OCI-LY1 (cell line): Measurements from ENCODE around the gene LIN28A.

Source experiments
- H2AFZ ChIP-seq: fragments of 200-600 bp; sonication (generic), shearing (Covaris generic); 2 replicates; pipeline ENCODE4 v1.6.0; 2014; ENCODE audit warnings: antibody characterized with exemption, mild to moderate bottlenecking, low read length
- H3F3A ChIP-seq: fragments of 200-600 bp; sonication (generic), shearing (Covaris generic); 2 replicates; pipeline ENCODE4 v1.6.0; 2014; ENCODE audit warnings: mild to moderate bottlenecking, antibody characterized with exemption, low read length, moderate library complexity; ENCODE audit not compliant: insufficient read depth
- H3K27ac ChIP-seq: fragments of 200-600 bp; sonication (generic); 2 replicates; pipeline ENCODE4 v1.5.1; 2014; ENCODE audit warnings: low read length, mixed run types, mild to moderate bottlenecking, low read depth; ENCODE audit not compliant: poor library complexity, severe bottlenecking
- H3K27me3 ChIP-seq: fragments of 200-600 bp; sonication (generic); 2 replicates; pipeline ENCODE4 v1.6.0; 2014; ENCODE audit warnings: antibody characterized with exemption, mild to moderate bottlenecking, low read length, moderate library complexity; ENCODE audit not compliant: insufficient read depth
- H3K36me3 ChIP-seq: fragments of 200-600 bp; sonication (generic); 2 replicates; pipeline ENCODE4 v1.6.1; 2014; ENCODE audit warnings: mild to moderate bottlenecking, antibody characterized with exemption, low read length, moderate library complexity, mixed read lengths; ENCODE audit not compliant: insufficient read depth
- H3K4me1 ChIP-seq: fragments of 200-600 bp; sonication (generic); 2 replicates; pipeline ENCODE4 v1.5.1; 2014; ENCODE audit warnings: mild to moderate bottlenecking, low read length, moderate library complexity; ENCODE audit not compliant: insufficient read depth, severe bottlenecking
- H3K4me2 ChIP-seq: fragments of 200-600 bp; sonication (generic), shearing (Covaris generic); 2 replicates; pipeline ENCODE4 v1.6.1; 2014; ENCODE audit warnings: low read length
- H3K4me3 ChIP-seq: fragments of 200-600 bp; sonication (generic); 2 replicates; pipeline ENCODE4 v1.5.1; 2014; ENCODE audit warnings: low read length, low read depth, mild to moderate bottlenecking, mixed read lengths; ENCODE audit not compliant: poor library complexity, severe bottlenecking
- H3K79me2 ChIP-seq: fragments of 200-600 bp; shearing (Covaris generic); 2 replicates; pipeline ENCODE4 v1.6.1; 2016; ENCODE audit warnings: mixed run types, low read length, mixed read lengths; ENCODE audit not compliant: insufficient read depth
- H3K9ac ChIP-seq: fragments of 200-600 bp; sonication (generic), shearing (Covaris generic); 2 replicates; pipeline ENCODE4 v1.6.1; 2014; ENCODE audit warnings: mild to moderate bottlenecking, low read length, mixed read lengths
- H3K9me2 ChIP-seq: fragments of 200-600 bp; sonication (generic), shearing (Covaris generic); 2 replicates; pipeline ENCODE4 v1.6.1; 2014; ENCODE audit warnings: low read depth, mild to moderate bottlenecking, low read length, mixed read lengths
- H3K9me3 ChIP-seq: fragments of 200-600 bp; shearing (Covaris generic); 2 replicates; pipeline ENCODE4 v1.6.1; 2014; ENCODE audit warnings: low read length, mixed read lengths
- H4K20me1 ChIP-seq: fragments of 200-600 bp; sonication (generic), shearing (Covaris generic); 2 replicates; pipeline ENCODE4 v1.6.0; 2016; ENCODE audit warnings: mild to moderate bottlenecking, low read length; ENCODE audit not compliant: insufficient read depth
- EZH2 ChIP-seq: fragments of 200-600 bp; sonication (generic), shearing (Covaris generic); IDR thresholded peaks from 2 replicates; pipeline ENCODE4 v1.8.0; 2017; ENCODE audit warnings: borderline replicate concordance, mixed run types, mild to moderate bottlenecking, antibody characterized with exemption, low read length, moderate library complexity, mixed read lengths
- TF ChIP-seq, protein P1 (sequence below): fragments of 200-600 bp; sonication (generic), shearing (Covaris generic); IDR thresholded peaks from 2 replicates; pipeline ENCODE4 v1.5.1; 2017; ENCODE audit warnings: mild to moderate bottlenecking, antibody characterized with exemption, low read length, moderate library complexity, mixed read lengths

LIN28A gene

GRCh38 chr1:26413031-26413430 is 2.4 kb downstream of the LIN28A start:
- TF ChIP-seq, protein P1, sequence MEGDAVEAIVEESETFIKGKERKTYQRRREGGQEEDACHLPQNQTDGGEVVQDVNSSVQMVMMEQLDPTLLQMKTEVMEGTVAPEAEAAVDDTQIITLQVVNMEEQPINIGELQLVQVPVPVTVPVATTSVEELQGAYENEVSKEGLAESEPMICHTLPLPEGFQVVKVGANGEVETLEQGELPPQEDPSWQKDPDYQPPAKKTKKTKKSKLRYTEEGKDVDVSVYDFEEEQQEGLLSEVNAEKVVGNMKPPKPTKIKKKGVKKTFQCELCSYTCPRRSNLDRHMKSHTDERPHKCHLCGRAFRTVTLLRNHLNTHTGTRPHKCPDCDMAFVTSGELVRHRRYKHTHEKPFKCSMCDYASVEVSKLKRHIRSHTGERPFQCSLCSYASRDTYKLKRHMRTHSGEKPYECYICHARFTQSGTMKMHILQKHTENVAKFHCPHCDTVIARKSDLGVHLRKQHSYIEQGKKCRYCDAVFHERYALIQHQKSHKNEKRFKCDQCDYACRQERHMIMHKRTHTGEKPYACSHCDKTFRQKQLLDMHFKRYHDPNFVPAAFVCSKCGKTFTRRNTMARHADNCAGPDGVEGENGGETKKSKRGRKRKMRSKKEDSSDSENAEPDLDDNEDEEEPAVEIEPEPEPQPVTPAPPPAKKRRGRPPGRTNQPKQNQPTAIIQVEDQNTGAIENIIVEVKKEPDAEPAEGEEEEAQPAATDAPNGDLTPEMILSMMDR = no peak
- no peak for TF ChIP-seq EZH2
- H2AFZ ChIP-seq = no peak overlapping the region
- H3F3A ChIP-seq = no peaks in the 10 kb centered on the region
- H3K9ac ChIP-seq = no peak overlapping the region
- H3K9me2 ChIP-seq = no peaks in the 10 kb centered on the region
- H3K9me3 ChIP-seq = no peaks in the 10 kb centered on the region
- no peaks in the 10 kb centered on the region for H3K36me3 ChIP-seq
- H3K79me2 ChIP-seq = no peaks in the 10 kb centered on the region
- H3K27ac ChIP-seq = no peak overlapping the region
- H3K4me2 ChIP-seq = no peak overlapping the region
- no peak overlapping the region for H3K4me3 ChIP-seq
- no peaks in the 10 kb centered on the region for H3K4me1 ChIP-seq
- no peaks in the 10 kb centered on the region for H4K20me1 ChIP-seq
- no peaks in the 10 kb centered on the region for H3K27me3 ChIP-seq

GRCh38 chr1:26417111-26417759 is 6.6 kb downstream of the LIN28A start:
- Histone ChIP-seq H3K4me1 (no peaks in the 10 kb centered on the region), H3F3A (no peaks in the 10 kb centered on the region), H3K27ac (no peak overlapping the region), H3K79me2 (no peaks in the 10 kb centered on the region), H3K9ac (no peak overlapping the region), H3K9me2 (no peaks in the 10 kb centered on the region), H3K27me3 (peaks cover 5% of the 10 kb centered on the region; the same call in 1 of the 2 replicates), H3K36me3 (no peaks in the 10 kb centered on the region), H3K9me3 (no peaks in the 10 kb centered on the region), H3K4me3 (no peak overlapping the region), H3K4me2 (no peak overlapping the region), H4K20me1 (no peaks in the 10 kb centered on the region), H2AFZ (no peak overlapping the region)
- TF ChIP-seq, protein P1 = peak; percentile 81
- TF ChIP-seq EZH2 = no peak

GRCh38 chr1:26418865-26419349 is 8.3 kb downstream of the LIN28A start:
- Histone ChIP-seq H3K79me2 (no peaks in the 10 kb centered on the region), H3K9me2 (no peaks in the 10 kb centered on the region), H3K9ac (no peak overlapping the region), H2AFZ (no peak overlapping the region), H3K36me3 (no peaks in the 10 kb centered on the region), H3K4me1 (no peaks in the 10 kb centered on the region), H3F3A (no peaks in the 10 kb centered on the region), H3K27me3 (peaks cover 5% of the 10 kb centered on the region; the same call in 1 of the 2 replicates), H4K20me1 (no peaks in the 10 kb centered on the region), H3K9me3 (no peaks in the 10 kb centered on the region), H3K4me2 (no peak overlapping the region), H3K4me3 (no peak overlapping the region), H3K27ac (no peak overlapping the region)
- TF ChIP-seq, protein P1 = no peak
- TF ChIP-seq EZH2 = no peak
